ENCODE data around the gene CLDN10. TPM values are rescaled to one million over a fixed set of nuclear protein-coding genes. Genes with fewer than 3 reads are reported as not detected.
"Not testable (repeated sequence)": the region's sequence is repeated elsewhere in the genome, so short reads cannot be mapped to it uniquely, and the experiment has no call there.

The CLDN10 gene, protein sequence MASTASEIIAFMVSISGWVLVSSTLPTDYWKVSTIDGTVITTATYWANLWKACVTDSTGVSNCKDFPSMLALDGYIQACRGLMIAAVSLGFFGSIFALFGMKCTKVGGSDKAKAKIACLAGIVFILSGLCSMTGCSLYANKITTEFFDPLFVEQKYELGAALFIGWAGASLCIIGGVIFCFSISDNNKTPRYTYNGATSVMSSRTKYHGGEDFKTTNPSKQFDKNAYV
- 2.6 TPM for total RNA-seq

DNA sequence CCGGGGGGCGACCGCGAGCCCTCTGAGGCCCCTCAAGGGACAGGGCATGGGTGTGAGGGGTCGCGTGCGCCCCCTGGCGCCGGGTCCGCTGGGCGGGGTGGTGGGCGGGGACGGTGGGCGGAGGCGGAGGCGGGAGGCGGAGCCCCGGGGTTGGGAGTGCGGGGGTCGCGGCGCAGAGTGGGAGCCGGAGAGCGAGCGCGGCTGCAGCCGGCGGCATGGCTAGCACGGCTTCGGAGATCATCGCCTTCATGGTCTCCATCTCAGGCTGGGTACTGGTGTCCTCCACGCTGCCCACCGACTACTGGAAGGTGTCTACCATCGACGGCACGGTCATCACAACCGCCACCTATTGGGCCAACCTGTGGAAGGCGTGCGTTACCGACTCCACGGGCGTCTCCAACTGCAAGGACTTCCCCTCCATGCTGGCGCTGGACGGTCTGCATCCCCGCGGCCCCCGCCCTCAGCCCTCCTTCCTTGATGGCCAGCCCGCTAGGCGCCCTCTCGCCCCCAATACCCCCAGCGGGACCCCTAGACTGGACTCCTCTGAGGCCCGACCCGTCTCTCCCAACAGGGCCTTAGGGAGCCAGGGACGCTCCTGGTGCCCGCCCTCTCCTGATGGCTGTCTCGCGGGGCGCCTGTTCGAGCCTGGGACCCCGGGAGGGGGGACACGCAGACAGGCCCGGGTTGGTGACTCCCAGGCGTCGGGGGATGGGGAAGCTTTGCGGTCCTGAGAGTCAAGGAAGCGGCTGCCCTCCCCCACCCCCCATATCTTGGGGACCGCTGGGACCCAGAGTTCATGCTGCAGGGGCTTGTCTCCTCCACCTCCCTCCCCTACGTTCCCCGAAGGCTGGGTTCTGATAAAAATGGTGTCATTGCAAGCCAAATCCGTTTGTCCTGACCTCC is at the start of gene CLDN10:
TSS of gene CLDN10 (plus strand) at position 182 of the 903 bp plus-strand sequence. CDS start at position 216, 34 bp downstream.
- DNase-seq (ENCODE audit: low spot score) (no peak), ATAC-seq (peak; percentile 31)

DNA sequence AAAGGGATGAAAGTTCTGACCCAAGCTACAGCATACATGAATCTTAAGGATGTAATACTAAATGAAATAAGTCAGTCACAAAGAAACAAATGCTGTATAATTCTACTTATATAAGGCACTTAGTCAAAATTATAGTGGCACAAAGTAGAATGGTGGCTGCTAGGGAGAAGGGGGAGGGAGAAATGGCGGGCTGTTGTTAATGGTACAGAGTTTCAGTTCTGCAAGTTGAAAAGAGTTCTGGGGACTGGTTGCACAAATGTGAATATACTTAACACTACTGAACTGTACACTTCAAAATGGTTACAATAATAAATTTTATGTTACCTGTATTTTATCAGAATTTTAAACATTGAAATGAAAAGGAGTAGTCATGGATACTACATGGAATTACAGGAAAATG is 48.9 kb upstream of the CLDN10 start:
- DNase-seq (ENCODE audit: low spot score) (no peak), ATAC-seq (no peak)

DNA sequence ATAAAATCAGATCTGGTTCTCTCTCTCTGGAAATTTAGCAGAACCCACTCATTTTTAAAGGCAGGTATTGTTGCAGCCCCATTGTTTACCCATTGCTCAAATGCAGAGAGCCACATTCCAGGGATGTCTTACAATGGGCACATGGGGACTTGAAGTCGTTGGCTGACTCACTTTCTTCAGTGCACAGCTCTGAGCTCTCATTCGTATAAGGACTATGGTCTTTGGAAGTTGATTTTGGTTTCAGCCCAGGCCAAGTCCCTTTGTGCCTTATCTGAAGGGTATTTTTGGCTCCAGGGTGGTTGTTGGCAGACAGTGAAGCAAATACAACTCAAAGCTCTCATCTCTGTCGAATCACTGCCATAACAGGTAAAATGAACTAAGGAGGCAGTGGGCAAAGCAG is 47.3 kb upstream of the CLDN10 start:
- ATAC-seq (no peak), DNase-seq (ENCODE audit: low spot score) (no peak)

DNA sequence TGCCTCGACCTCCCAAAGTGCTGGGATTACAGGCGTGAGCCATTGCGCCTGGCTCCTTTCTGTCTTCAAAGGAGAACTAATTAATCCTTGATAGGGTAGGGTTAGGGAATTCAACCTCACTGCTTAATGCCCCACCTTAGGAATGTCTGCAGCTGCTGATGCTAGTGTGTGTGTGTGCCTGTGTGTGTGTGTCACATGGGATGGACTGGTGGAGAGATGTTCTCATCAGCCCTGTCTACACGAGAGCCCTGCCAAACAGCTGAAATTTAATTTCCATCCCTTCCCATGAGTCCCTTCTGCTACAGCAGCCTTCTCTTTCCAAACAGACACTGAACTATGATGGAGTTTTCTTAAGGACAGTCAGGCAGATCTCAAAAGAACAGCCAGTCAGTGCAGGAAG is 46.5 kb upstream of the CLDN10 start:
- DNase-seq (ENCODE audit: low spot score) (no peak), ATAC-seq (no peak)

DNA sequence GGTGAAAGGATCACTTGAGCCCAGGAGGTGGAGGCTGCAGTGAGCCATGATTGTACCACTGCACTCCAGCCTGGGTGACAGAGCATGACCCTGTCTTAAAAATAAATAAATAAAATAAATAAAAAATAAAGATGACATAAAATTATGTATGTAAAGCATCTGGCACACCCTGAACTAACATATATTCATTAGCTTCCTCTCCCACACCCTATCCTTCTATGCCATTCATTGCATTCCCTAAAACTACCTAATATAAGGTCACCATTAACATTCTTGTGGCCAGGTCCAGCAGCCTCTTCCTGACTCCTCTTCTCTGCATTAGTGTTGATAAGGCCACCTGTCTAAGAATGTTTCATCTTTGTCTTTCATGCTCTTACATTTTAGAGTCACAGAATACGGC is 44.5 kb upstream of the CLDN10 start:
- ATAC-seq, result no peak
- DNase-seq (ENCODE audit: low spot score), result no peak

DNA sequence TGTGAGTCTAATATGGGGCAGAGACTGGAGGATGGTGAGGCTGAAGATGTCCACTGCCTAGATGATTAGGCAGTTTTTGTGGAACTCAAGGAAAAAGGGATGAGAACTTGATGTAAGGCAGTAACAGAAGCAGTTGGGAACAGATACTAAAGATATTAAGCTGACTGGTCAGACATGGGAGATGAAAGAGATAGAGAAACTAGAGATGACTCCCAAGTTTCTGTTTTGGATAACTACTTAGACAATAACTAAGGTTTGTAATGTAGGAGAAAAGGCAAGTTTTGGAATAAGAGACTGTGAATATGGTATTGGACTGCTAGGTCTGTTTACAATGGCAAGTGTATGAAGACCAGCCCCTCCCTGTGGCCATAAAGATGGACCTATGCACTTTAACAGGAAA is 43.5 kb upstream of the CLDN10 start:
- DNase-seq (ENCODE audit: low spot score) (no peak), ATAC-seq (no peak)

DNA sequence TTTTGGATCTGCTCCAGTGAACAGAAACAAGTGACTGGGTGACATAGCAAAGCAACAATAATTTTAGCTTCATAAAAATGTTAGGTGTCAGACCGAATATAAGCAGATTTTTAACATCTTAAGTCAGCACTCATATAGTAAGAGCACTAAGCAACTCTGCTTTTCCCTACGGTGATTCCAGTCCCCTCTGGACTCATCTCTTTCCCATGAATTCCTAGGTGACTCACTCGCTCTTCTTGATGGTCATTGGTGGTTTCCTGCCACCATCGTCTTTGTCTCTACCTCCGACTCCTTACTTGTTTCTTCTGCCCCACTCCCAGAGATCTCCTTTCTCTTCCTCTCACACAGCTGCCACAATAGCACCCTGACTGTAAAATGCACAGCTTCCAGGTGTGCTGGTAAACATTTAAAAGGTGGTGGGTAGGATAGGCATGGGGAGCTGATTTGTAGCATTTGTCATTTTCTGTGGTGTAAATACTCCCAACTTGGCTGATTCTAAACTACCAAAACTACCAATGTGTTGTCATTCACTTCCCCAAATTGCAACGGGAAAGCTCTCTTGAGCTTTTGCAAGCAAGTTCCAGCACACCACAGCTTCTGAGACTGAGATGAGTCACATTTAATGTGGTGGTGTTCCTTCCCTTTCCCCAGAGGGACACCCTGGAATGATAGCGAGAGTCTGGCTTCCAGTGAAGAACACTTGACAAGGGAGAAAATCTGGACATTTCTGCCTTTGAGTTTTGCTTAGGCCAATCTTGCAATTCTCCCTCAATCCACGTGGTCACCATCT is 42.8 kb upstream of the CLDN10 start:
- ATAC-seq, result no peak
- no peak for DNase-seq (ENCODE audit: low spot score)

DNA sequence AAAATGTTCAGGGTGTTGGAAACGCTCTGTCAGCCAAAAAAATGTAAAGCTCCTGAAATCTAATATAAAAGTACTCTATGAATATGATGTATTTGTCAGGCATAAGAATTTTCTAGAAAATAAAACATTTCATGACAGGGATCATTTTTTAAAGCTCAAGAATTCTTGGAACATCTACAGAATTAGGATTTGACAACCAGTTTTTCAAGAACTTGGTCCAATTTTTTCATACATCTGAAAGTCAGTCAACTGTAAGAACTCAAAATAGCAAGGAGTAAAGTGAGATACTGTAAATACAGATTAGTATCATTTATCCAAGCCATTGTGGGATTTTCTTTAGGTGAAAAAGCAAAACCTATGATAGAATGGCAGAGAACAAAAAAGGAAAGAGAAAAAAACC is 41.6 kb upstream of the CLDN10 start:
- no peak for ATAC-seq

DNA sequence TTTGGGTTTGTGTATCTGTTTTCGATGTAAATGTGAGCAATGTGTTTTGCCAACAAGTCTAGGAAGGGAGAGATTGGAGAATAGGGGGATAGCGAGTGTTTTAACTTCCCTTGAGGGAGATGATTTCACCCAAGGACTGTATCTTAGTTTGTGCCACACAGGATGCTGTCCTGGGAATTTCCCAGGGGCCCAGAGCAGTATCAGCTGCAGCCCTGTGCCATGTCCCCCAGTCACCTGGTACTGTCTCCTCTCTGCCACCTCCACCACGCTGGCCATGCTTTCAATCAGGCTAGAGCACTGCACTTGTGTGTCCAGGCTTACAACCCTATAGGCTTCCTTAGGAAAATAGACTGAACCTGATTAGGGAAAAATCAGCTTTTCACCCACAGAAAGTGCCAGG is 40.1 kb upstream of the CLDN10 start:
- DNase-seq (ENCODE audit: low spot score) (no peak), ATAC-seq (no peak)

More for the DNA sequence above, 41.6 kb upstream of the CLDN10 start:
- no peak for DNase-seq (ENCODE audit: low spot score)

DNA sequence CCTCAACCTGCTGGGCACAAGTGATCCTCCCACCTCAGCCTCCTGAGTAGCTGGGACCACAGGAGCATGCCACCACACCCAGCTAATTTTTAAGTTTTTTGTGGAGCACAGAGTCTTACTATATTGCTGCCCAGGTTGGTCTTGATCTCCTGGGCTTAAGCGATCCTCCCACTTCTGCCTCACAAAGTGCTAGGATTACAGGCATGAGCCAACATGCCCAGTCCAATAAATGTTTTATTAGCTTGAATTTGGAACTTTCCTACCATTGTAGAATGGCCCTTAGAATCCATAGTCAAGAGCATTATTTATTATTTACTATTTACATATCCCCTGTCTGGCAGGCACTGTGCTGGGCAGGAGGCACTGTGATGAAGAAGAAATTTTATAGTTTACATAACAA is 39.6 kb upstream of the CLDN10 start:
- no peak for ATAC-seq
- DNase-seq (ENCODE audit: low spot score), result no peak

DNA sequence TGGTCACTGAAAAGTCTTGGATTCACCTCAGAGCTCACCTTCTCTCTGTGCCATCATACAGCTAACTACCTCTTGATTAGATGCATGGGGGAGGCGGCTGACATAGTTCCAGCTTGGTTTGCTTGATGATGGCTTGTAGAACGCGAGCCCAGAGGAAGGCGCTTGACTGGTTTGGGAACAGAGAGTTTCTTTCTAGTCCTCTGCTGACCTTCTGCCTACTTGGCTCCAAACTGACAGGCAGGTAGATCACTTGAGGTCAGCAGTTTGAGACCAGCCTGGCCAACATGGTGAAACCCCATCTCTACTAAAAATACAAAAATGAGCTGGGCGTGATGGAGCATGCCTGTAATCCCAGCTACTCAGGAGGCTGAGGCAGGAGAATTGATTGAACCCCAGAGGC is 36.9 kb upstream of the CLDN10 start:
- ATAC-seq; DNase-seq (ENCODE audit: low spot score): not testable (repeated sequence)

DNA sequence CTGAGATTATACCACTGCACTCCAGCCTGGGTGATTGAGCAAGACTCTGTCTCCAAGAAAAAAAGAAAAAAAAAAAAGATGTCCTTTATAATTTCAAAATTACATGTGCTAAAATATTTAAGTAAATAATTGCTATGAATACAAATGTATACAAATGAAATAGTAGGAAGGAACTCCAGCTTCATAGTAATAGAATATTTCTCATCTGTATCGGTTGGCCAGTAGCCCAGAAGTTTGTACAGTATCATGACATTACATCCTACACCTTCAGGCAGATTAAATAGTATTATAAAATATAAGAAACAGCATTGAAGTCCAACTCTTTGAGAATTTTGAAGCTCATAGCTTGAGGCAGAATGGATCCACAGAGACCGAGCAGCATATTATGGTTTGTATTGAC is 36.5 kb upstream of the CLDN10 start:
- DNase-seq (ENCODE audit: low spot score), result no peak
- ATAC-seq, result no peak

DNA sequence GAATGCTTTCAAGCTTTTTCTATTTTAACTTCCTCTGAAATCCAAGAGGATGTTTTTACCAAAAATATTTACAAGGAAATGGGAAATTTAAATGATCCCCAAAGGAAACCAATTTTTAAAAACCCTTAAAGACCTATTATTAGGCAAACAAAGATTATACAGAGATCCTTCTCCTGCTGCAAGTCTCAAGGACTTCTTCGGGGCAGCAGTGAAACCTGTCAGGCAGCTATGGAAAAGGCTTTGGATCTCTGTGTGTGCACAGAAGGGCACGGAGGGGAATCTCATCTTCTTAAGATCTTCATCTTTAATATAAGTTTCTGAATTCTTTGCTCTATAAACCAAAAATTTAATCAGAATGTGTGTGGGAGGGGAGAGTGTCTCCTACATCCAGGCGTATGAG is 36.0 kb upstream of the CLDN10 start:
- ATAC-seq (no peak), DNase-seq (ENCODE audit: low spot score) (no peak)

DNA sequence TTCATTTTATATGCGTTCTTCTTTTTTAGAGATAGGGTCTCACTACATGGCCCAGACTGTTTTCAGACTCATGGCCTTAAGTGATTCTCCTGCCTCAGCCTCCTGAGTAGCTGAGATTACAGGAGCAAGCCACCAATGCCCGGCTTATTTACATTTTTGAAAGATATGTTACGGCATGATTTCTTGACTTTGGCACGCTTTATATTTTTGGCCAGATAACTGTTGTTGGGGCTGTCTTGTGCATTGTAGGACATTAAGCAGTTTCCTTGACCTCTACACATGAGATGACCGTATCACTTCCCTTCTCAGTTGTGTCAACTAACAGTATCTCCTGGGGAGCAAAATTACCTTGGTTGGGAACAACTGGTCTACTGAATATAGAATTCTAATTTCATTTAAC is 28.9 kb upstream of the CLDN10 start:
- DNase-seq (ENCODE audit: low spot score) (no peak), ATAC-seq (no peak)

DNA sequence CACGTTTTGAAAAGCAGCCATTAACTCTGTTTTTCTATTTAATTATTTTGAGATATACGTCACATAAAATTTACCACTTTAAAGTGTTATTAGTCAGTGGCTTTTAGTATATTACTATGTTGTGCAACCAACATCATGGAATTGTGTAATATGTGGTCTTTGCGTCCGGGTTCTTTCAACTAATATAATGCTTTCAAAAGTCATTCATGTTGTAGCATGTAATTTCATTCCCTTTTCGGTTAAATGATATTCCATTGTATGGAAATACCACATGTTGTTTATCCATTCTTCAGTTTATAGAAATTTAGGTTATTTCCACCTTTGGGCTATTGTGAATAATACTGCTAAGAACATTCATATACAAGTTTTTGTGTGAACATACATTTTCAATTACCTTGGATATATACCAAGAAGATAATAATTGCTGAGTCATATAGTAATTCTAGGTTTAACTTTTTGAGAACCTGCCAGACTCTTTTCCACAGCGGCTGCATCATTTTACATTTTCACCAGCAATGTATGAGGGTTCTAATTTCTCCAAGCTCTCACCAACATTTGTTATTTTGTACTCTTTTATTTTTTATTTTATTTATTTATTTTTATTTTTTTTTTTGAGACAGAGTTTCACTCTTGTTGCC is 28.1 kb upstream of the CLDN10 start:
- DNase-seq (ENCODE audit: low spot score), result no peak
- ATAC-seq, result no peak

DNA sequence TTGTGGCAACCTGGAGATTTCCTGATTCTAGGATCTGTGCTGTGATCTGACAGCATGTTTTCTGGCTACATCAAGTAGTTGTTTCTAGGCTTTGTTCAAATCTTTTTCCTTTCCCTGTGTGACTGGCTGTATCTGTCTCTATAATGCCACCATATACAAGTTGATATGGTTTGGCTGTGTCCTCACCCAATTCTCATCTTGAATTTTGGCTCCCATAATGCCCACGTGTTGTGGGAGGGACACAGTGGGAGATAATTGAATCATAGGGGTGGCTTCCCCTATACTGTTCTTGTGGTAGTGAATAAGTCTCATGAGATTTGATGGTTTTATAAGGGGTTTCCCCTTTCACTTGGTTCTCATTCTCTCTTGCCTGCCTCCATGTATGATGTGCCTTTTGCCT is 24.6 kb upstream of the CLDN10 start:
- DNase-seq (ENCODE audit: low spot score), result no peak
- ATAC-seq, result no peak

DNA sequence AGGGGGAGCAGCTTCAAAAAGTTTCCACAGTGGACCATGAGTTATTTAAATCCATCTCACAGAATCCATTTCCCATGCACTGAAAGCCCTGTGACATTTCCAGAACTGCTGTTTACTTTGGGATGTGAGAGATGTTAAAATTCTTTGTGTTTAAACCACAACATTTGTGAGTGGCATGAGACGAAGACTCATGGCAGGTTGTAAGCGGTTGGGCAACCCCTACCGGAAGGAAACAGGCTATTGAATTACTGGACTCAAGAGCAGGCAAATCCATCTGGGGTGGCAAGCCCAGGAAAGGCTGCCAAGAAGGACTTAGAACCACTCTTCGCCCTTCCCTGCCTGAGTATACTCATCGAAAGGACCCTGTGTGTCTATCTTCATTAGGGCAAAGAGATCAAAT is 22.3 kb upstream of the CLDN10 start:
- DNase-seq (ENCODE audit: low spot score), result no peak
- ATAC-seq, result no peak

DNA sequence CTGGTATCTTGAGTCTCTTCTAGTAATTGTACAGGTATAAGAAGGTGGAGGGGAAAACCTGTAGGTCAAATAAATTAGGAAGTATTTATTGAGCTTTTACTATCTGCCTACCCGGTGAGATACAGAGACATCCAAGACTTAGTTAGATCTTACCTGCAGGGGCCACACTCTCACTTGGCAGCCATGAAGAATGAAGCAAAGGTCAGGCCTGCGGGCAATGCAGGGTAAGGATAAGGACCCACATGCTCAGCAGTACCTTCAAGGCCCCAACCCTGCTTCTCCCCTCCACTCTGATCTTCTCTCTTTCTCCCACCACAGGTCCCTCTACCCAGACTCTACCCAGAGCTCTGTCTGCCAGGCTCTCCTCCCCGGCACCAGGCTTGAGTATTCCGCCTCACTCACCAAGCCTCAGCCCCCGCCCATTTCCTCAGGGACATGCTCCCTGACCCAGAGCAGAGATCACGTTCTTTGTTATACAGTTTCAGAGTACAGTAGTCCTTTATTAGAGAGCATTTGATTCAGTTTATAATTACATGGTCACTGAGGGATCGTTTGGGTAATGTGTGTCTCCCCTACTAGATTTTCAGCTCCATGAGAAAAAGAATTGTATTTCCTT is 18.9 kb upstream of the CLDN10 start:
- no peak for DNase-seq (ENCODE audit: low spot score)
- no peak for ATAC-seq

DNA sequence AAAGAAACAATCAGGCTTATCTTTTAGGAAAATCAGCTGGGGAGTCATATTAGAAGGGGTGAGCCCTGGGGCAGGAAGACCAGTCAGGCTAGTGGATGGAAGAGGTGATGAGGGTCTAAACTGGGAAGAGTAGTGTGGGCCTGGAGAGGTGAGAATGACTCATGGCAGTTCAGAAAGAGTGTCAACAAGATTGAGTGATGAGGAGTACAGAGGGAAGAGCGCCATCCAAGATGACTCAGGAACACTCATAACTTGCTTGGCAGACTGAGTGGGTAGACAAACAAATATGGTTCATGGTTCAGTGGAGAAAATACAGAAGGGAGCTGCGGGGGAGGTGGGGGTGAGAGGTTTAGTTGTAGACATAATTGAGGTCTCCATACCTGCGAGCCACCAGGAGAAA is 17.3 kb upstream of the CLDN10 start:
- DNase-seq (ENCODE audit: low spot score) (no peak), ATAC-seq (peak; percentile 70)

DNA sequence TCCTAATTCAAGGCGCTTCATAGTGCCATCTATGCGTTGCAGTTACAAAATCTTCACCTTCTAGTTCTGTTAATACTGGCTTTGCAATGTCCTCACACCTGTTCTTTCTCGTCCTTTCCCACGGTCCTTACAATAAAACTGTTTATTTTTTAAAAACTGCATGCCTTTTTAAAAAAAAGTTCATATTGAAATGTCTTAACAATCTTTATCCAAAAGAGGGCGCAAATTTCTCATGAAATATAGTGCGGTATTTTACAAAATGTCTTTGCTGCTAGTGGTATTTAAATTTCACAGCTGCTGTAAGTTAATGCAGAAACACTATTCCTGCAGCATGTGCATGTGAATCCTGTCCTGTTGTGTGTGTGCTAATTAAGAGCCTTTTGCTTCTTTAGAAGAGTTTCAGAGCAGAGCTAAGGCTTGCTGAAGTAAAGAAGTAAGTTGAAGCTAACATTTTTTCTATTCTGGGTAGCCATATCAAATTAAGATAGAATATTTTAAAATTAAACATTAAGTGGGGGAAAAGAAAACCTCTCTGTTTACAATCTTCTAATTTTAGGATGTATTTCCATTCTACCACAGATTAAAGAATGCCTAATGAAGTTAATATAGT is 15.8 kb upstream of the CLDN10 start:
- ATAC-seq (peak; percentile 49), DNase-seq (ENCODE audit: low spot score) (no peak)
